Parathyroid adenoma (tissue), 2 donors: ENCODE measurements around the gene PCDHB10.
A peak's percentile ranks its signal among the peaks of the same experiment; 100 is the strongest.
"Not testable (repeated sequence)": the region's sequence is repeated elsewhere in the genome, so short reads cannot be mapped to it uniquely, and the experiment has no call there.

Source experiments
- H2AFZ ChIP-seq: fragments of 300-600 bp; sonication (generic); one replicate; pipeline ENCODE4 v1.7.0; 2017; ENCODE audit warnings: antibody characterized with exemption, mild to moderate bottlenecking
- H3K27ac ChIP-seq: fragments of 300-600 bp; sonication (generic); one replicate; pipeline ENCODE4 v1.7.0; 2017
- H3K27me3 ChIP-seq: fragments of 300-600 bp; sonication (generic); one replicate; pipeline ENCODE4 v1.7.0; 2017; ENCODE audit warnings: low read length; ENCODE audit not compliant: control insufficient read depth, insufficient read depth
- H3K36me3 ChIP-seq: fragments of 300-600 bp; sonication (generic); one replicate; pipeline ENCODE4 v1.7.0; 2017; ENCODE audit warnings: low read length; ENCODE audit not compliant: control insufficient read depth, insufficient read depth
- H3K4me1 ChIP-seq: fragments of 300-600 bp; sonication (generic); one replicate; pipeline ENCODE4 v1.7.0; 2017; ENCODE audit warnings: control low read depth
- H3K4me2 ChIP-seq: fragments of 300-600 bp; sonication (generic); one replicate; pipeline ENCODE4 v1.7.0; 2017; ENCODE audit warnings: low read length
- H3K4me3 ChIP-seq: fragments of 300-600 bp; sonication (generic); one replicate; pipeline ENCODE4 v1.7.0; 2017; ENCODE audit warnings: low read depth, low read length
- H3K79me2 ChIP-seq: fragments of 300-600 bp; sonication (generic); one replicate; pipeline ENCODE4 v1.7.0; 2017; ENCODE audit warnings: control low read depth
- H3K9ac ChIP-seq: fragments of 300-600 bp; sonication (generic); one replicate; pipeline ENCODE4 v1.7.0; 2017; ENCODE audit warnings: mild to moderate bottlenecking
- H3K9me3 ChIP-seq: fragments of 300-600 bp; sonication (generic); one replicate; pipeline ENCODE4 v1.7.0; 2017; ENCODE audit warnings: low read length; ENCODE audit not compliant: control insufficient read depth
- TF ChIP-seq, protein P1 (sequence below): fragments of 300-600 bp; sonication (generic); IDR thresholded peaks from one replicate; pipeline ENCODE4 v1.7.0; 2017; ENCODE audit warnings: antibody characterized with exemption, mild to moderate bottlenecking
- donor health status: primary hyperparathyroidism.

PCDHB10 gene

GRCh38 chr5:141175933-141176332 lies 16.2 kb upstream of the PCDHB10 start:
- H3K79me2 ChIP-seq: no peaks in the 10 kb centered on the region
- peaks cover 11% of the 10 kb centered on the region for H3K27me3 ChIP-seq
- no peak overlapping the region for H3K4me2 ChIP-seq
- no peak overlapping the region for H3K27ac ChIP-seq
- H3K4me1 ChIP-seq: no peaks in the 10 kb centered on the region
- H3K9me3 ChIP-seq: no peaks in the 10 kb centered on the region
- TF ChIP-seq, protein P1, sequence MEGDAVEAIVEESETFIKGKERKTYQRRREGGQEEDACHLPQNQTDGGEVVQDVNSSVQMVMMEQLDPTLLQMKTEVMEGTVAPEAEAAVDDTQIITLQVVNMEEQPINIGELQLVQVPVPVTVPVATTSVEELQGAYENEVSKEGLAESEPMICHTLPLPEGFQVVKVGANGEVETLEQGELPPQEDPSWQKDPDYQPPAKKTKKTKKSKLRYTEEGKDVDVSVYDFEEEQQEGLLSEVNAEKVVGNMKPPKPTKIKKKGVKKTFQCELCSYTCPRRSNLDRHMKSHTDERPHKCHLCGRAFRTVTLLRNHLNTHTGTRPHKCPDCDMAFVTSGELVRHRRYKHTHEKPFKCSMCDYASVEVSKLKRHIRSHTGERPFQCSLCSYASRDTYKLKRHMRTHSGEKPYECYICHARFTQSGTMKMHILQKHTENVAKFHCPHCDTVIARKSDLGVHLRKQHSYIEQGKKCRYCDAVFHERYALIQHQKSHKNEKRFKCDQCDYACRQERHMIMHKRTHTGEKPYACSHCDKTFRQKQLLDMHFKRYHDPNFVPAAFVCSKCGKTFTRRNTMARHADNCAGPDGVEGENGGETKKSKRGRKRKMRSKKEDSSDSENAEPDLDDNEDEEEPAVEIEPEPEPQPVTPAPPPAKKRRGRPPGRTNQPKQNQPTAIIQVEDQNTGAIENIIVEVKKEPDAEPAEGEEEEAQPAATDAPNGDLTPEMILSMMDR: no peak
- no peaks in the 10 kb centered on the region for H3K36me3 ChIP-seq
- H3K4me3 ChIP-seq: no peak overlapping the region
- no peak overlapping the region for H3K9ac ChIP-seq
- H2AFZ ChIP-seq: no peak overlapping the region

DNA sequence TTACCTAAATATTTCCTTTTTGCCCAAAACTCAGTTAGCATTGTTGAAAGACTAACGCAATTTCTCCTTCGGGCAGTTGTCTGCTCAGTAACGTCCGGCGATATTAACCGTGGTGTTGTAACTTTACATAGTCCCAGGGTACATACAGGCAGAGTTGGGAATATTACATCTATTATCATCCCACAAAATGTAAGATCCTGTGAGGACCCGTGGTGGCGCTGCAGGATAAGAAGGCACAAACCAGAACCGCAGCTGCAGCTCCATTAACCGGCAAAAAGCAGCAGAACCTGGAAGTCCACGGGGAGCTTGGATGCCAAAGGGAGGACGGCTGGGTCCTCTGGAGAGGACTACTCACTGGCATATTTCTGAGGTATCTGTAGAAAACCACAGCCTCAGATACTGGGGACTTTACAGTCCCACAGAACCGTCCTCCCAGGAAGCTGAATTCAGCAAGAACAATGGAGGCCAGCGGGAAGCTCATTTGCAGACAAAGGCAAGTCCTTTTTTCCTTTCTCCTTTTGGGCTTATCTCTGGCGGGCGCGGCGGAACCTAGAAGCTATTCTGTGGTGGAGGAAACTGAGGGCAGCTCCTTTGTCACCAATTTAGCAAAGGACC lies 14.5 kb upstream of the PCDHB10 start, which contains the start of gene PCDHB8:
PCDHB8 (plus strand) TSS at position 214 of the 615 bp plus-strand sequence; CDS start at position 459, 245 bp downstream.
- H3K9ac ChIP-seq: not testable (repeated sequence)

GRCh38 chr5:141179371-141179770 lies 12.8 kb upstream of the PCDHB10 start:
- H3K4me1 ChIP-seq, H3K4me3 ChIP-seq, H3K9me3 ChIP-seq, H3K79me2 ChIP-seq, H3K4me2 ChIP-seq, H2AFZ ChIP-seq, H3K9ac ChIP-seq, H3K27ac ChIP-seq, H3K36me3 ChIP-seq: not testable (repeated sequence)
- H3K27me3 ChIP-seq: peaks cover 11% of the 10 kb centered on the region

More for the DNA sequence above, 14.5 kb upstream of the PCDHB10 start, which contains the start of gene PCDHB8:
- H3K4me3 ChIP-seq, H3K36me3 ChIP-seq, H2AFZ ChIP-seq, H3K79me2 ChIP-seq, H3K4me2 ChIP-seq, H3K27ac ChIP-seq, H3K9me3 ChIP-seq, H3K4me1 ChIP-seq: not testable (repeated sequence)
- peaks cover 11% of the 10 kb centered on the region for H3K27me3 ChIP-seq

- H3K4me2 ChIP-seq, H3K9me3 ChIP-seq, H3K36me3 ChIP-seq, H3K9ac ChIP-seq, H3K4me1 ChIP-seq, H2AFZ ChIP-seq, H3K27ac ChIP-seq, H3K79me2 ChIP-seq, H3K4me3 ChIP-seq: not testable (repeated sequence)
- peaks cover 11% of the 10 kb centered on the region for H3K27me3 ChIP-seq
Observed at GRCh38 chr5:141179876-141180275, 12.3 kb upstream of the PCDHB10 start.

DNA sequence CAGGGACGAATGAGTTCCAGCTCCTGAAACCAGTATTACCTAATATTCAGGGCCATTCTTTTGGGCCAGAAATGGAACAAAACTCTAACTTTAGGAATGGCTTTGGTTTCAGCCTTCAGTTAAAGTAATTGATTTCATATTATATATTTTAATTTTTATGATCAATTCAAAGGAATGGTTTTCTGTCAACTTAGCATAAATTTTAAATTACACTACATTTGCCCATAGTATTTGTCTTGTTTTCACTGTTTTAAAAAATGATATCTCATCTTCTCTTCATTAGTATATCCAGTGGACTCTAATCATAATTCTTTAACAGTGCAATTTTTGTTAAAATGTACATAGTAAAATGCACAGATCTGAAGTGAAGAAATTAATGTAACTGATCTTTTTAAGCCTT lies 11.8 kb upstream of the PCDHB10 start:
- peaks cover 9% of the 10 kb centered on the region for H3K27me3 ChIP-seq
- H3K79me2 ChIP-seq: no peaks in the 10 kb centered on the region
- no peak overlapping the region for H3K27ac ChIP-seq
- no peak overlapping the region for H3K4me2 ChIP-seq
- H3K9me3 ChIP-seq: no peaks in the 10 kb centered on the region
- no peaks in the 10 kb centered on the region for H3K4me1 ChIP-seq
- no peak overlapping the region for H3K9ac ChIP-seq
- no peak overlapping the region for H2AFZ ChIP-seq
- no peak overlapping the region for H3K4me3 ChIP-seq
- H3K36me3 ChIP-seq: peaks cover 3% of the 10 kb centered on the region
- TF ChIP-seq, protein P1: no peak

DNA sequence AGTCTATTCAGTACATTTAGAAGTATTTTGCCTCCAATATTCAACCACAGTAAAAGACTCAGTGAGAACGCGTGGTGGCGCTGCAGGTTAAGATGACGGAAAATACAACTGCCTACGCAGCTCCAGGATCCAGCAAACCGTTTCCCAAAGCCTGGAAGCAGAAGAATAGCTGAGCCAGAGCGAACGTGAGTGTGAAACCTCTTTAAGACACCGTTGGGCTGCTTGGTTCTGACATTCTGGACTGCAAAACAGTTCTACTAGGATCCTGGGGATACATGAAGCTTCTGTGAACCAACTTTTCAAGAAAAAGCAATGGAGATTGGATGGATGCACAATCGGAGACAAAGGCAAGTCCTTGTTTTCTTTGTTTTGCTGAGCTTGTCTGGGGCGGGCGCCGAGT lies 9.9 kb upstream of the PCDHB10 start, which contains the start of gene PCDHB16:
PCDHB16 (plus strand) TSS at position 140 of the 400 bp plus-strand sequence; CDS start at position 313, 173 bp downstream.
- H3K4me3 ChIP-seq: peak within 1 kb of the TSS; percentile 35
- no peaks in the 10 kb centered on the region for H3K9me3 ChIP-seq
- no peak within 1 kb of the TSS for H3K9ac ChIP-seq
- peak within 1 kb of the TSS; percentile 44 for H2AFZ ChIP-seq
- H3K27ac ChIP-seq: peak within 1 kb of the TSS; percentile 60
- H3K4me2 ChIP-seq: peak within 1 kb of the TSS; percentile 23
- H3K79me2 ChIP-seq: no peaks in the 10 kb centered on the region
- TF ChIP-seq, protein P1: peak; percentile 49
- no peaks in the 10 kb centered on the region for H3K4me1 ChIP-seq
- H3K36me3 ChIP-seq: peaks cover 3% of the 10 kb centered on the region
- peaks cover 8% of the 10 kb centered on the region for H3K27me3 ChIP-seq

DNA sequence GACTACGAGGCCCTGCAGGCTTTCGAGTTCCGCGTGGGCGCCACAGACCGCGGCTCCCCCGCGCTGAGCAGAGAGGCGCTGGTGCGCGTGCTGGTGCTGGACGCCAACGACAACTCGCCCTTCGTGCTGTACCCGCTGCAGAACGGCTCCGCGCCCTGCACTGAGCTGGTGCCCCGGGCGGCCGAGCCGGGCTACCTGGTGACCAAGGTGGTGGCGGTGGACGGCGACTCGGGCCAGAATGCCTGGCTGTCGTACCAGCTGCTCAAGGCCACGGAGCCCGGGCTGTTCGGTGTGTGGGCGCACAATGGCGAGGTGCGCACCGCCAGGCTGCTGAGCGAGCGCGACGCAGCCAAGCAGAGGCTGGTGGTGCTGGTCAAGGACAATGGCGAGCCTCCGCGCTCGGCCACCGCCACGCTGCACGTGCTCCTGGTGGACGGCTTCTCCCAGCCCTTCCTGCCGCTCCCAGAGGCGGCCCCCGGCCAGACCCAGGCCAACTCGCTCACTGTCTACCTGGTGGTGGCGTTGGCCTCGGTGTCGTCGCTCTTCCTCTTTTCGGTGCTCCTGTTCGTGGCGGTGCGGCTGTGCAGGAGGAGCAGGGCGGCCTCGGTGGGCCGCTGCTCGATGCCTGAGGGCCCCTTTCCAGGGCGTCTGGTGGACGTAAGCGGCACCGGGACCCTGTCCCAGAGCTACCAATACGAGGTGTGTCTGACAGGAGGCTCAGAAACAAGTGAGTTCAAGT lies 7.9 kb upstream of the PCDHB10 start:
- not testable (repeated sequence) for H3K4me3 ChIP-seq, H3K9ac ChIP-seq, H3K27me3 ChIP-seq, H3K79me2 ChIP-seq, H3K4me1 ChIP-seq, H2AFZ ChIP-seq, H3K4me2 ChIP-seq, H3K36me3 ChIP-seq, H3K27ac ChIP-seq, H3K9me3 ChIP-seq
